A549 treated with GW870086 at 1 μM for 4 hours (cell line): ENCODE data around the gene MRGPRX4. TPM values are rescaled to one million over a fixed set of nuclear protein-coding genes. Genes with fewer than 3 reads are reported as not detected.

Source experiments
- total RNA-seq: library from RNA; stranded (reverse); fragments of 200-300 nt; extraction: Qiagen RNA extraction; gene quantifications from 5 replicates; pipeline ENCODE4 v1.2.3, GENCODE V29; 2022; ENCODE audit warnings: low read depth

Gene MRGPRX4
- total RNA-seq, result not detected in 5 replicates

GRCh38 chr11:18172666-18173065 is at the start of gene MRGPRX4:
TSS of gene MRGPRX4 (plus strand) at chr11:18172837. CDS start at chr11:18173257, 420 bp downstream.

GRCh38 chr11:18132341-18132740 is 40.3 kb upstream of the MRGPRX4 start, which contains the start of gene MRGPRX3:
TSS of gene MRGPRX3 (plus strand) at chr11:18132571. CDS start at chr11:18137203, 4,632 bp downstream.

Other genes with a start within 250 kb of the MRGPRX4 start
- 15.5 to 19.8 TPM (median 17.0 TPM) in 5 replicates for gene SERGEF, start 159.8 kb upstream of the MRGPRX4 start, total RNA-seq
- 0.03 to 0.15 TPM (median 0.08 TPM) in 4 of 5 replicates, not detected in the other for gene TPH1, start 126.6 kb upstream of the MRGPRX4 start, total RNA-seq
- 35.4 to 39.9 TPM (median 37.8 TPM) in 5 replicates for gene SAAL1, start 66.8 kb upstream of the MRGPRX4 start, total RNA-seq
- gene MRGPRX3, start 40.3 kb upstream of the MRGPRX4 start, total RNA-seq, result not detected in 5 replicates
- not detected in 5 replicates for gene SAA4, start 64.0 kb downstream of the MRGPRX4 start, total RNA-seq
- 0.24 to 0.43 TPM in 2 of 5 replicates, not detected in the others for gene SAA2, start 75.8 kb downstream of the MRGPRX4 start, total RNA-seq
- 0.97 to 2.6 TPM (median 1.6 TPM) in 5 replicates for gene SAA1, start 93.4 kb downstream of the MRGPRX4 start, total RNA-seq
- 13.8 to 16.7 TPM (median 15.5 TPM) in 5 replicates for gene HPS5, start 149.3 kb downstream of the MRGPRX4 start, total RNA-seq
- 35.3 to 42.6 TPM (median 38.1 TPM) in 5 replicates for gene GTF2H1, start 149.7 kb downstream of the MRGPRX4 start, total RNA-seq
- gene LDHA, start 221.7 kb downstream of the MRGPRX4 start, total RNA-seq, result 2,911 to 3,783 TPM (median 3,414 TPM) in 5 replicates
- 0.18 to 0.21 TPM in 2 of 5 replicates, not detected in the others for gene LDHC, start 239.5 kb downstream of the MRGPRX4 start, total RNA-seq